Lung (tissue), 12 donors: ENCODE measurements around the gene COBL. TPM values are rescaled to one million over a fixed set of nuclear protein-coding genes. Genes with fewer than 3 reads are reported as not detected.

Experiments used
- ATAC-seq: fragments of 200-7000 bp; cut with Tn5 transposase; one replicate; pipeline ENCODE4 v1.9.1; 2020; ENCODE audit warnings: moderate number of reproducible peaks; ENCODE audit not compliant: insufficient read depth, low FRiP score
- DNase-seq, 3 donors: peaks; one replicate each; pipeline ENCODE4 v3.0.0-alpha.2; 2013 to 2017
- H3K27ac ChIP-seq, 2 donors: one replicate each; pipeline ENCODE4 v1.5.1; 2013; ENCODE audit warnings: mild to moderate bottlenecking in 2 of 2, moderate library complexity in 2 of 2, control low read depth in 1 of 2, inconsistent platforms in 1 of 2, low read depth in 1 of 2, low read length in 1 of 2
- H3K27me3 ChIP-seq, 3 donors: one replicate each; pipeline ENCODE4 v1.5.1; 2013; ENCODE audit warnings: low read length in 2 of 3; ENCODE audit not compliant: control insufficient read depth in 3 of 3, insufficient read depth in 3 of 3
- H3K36me3 ChIP-seq, 4 donors: one replicate each; pipeline ENCODE4 v1.5.1; 2013; ENCODE audit warnings: low read length in 4 of 4, mild to moderate bottlenecking in 1 of 4, moderate library complexity in 1 of 4; ENCODE audit not compliant: control insufficient read depth in 4 of 4, insufficient read depth in 4 of 4
- H3K4me1 ChIP-seq, 5 donors: one replicate each; pipeline ENCODE4 v1.5.1; 2013; ENCODE audit warnings: low read length in 5 of 5, mild to moderate bottlenecking in 2 of 5, moderate library complexity in 1 of 5; ENCODE audit not compliant: control insufficient read depth in 5 of 5, insufficient read depth in 5 of 5
- H3K4me3 ChIP-seq: one replicate; pipeline ENCODE4 v1.5.1; 2013; ENCODE audit warnings: mild to moderate bottlenecking, control low read depth, moderate library complexity
- H3K9ac ChIP-seq, 2 donors: one replicate each; pipeline ENCODE4 v1.5.1; 2013; ENCODE audit warnings: low read length in 2 of 2, control low read depth in 1 of 2; ENCODE audit not compliant: insufficient read depth in 1 of 2
- H3K9me3 ChIP-seq, 4 donors: one replicate each; pipeline ENCODE4 v1.5.1; 2013; ENCODE audit warnings: low read length in 3 of 4, mild to moderate bottlenecking in 1 of 4, moderate library complexity in 1 of 4; ENCODE audit not compliant: control insufficient read depth in 4 of 4, insufficient read depth in 3 of 4
- WGBS, 2 donors: extraction: QIAGEN DNeasy Blood & Tissue Kit; methylation state at CpG; one replicate each; pipeline ENCODE4 v1.1.7; 2013; 5-methylcytosine and 5-hydroxymethylcytosine counted together
- polyA plus RNA-seq, 2 donors: library from polyadenylated mRNA; stranded (reverse); fragments of 200-250 nt; gene quantifications; one replicate each; pipeline ENCODE4 v1.2.1, GENCODE V29; 2013
- total RNA-seq, 2 donors: library from RNA; depleted of rRNA in 1 of 2; stranded (reverse); fragments of >200 nt in 1 of 2; gene quantifications; one replicate each; pipeline ENCODE4 v1.2.1, GENCODE V29; 2014 to 2021
- TF ChIP-seq, protein P1 (sequence below): IDR thresholded peaks from 2 replicates; pipeline ENCODE4 v1.5.1; 2012; ENCODE audit warnings: mild to moderate bottlenecking; ENCODE audit errors: control extremely low read depth, extremely low read depth
- donor health status: control.
- donor health status: control.
- donor health status: Bipolar disorder and iron deficiency.
- donor health status: healthy.
- donor health status: DM: yes; HTN: yes; CAD: no.

Gene COBL
- total and polyA plus RNA-seq, 4 donors: 6.3 to 38.1 (median 15.0) TPM

DNA sequence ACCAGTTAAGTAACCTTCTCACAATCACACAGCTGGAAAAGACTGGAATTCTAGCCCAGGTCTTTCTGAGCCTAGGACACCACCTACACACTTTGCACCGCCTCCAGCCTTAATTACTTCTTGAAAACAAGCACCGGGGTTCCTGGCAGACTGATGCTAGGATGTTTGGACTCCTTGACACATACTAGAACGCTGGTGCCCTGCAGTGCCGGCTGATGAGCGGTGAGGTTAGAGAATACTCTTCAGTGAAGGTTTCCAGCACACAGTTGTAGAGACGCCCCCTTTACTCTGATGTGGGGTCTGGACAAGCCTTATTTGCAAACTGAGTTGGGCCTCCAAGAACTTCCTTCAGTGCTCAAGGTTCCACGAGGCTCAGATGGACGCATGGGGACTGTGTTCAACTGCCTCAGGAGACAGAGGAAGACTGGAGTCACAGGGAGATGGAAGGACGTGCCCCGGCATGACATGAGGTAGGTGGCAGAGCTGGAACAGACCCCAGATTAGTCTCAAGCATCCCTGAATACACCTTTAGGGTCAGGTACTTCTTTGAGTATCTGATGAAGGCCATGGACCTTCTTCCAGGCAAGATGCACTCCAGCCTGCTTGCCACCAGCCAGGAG lies 89.6 kb downstream of the COBL start:
- peaks cover 0 to 30% (median 16%) of the 10 kb centered on the region in 5 donors for H3K4me1 ChIP-seq
- H3K27me3 ChIP-seq: no peaks in the 10 kb centered on the region
- no peak for ATAC-seq
- no peaks in the 10 kb centered on the region for H3K36me3 ChIP-seq
- 82 to 90% methylated on average over 10 of the region's 10 CpGs for WGBS, 2 donors
- peaks cover 0 to 2% (median 0%) of the 10 kb centered on the region in 4 donors for H3K9me3 ChIP-seq
- no peak overlapping the region for H3K4me3 ChIP-seq
- TF ChIP-seq, protein P1, sequence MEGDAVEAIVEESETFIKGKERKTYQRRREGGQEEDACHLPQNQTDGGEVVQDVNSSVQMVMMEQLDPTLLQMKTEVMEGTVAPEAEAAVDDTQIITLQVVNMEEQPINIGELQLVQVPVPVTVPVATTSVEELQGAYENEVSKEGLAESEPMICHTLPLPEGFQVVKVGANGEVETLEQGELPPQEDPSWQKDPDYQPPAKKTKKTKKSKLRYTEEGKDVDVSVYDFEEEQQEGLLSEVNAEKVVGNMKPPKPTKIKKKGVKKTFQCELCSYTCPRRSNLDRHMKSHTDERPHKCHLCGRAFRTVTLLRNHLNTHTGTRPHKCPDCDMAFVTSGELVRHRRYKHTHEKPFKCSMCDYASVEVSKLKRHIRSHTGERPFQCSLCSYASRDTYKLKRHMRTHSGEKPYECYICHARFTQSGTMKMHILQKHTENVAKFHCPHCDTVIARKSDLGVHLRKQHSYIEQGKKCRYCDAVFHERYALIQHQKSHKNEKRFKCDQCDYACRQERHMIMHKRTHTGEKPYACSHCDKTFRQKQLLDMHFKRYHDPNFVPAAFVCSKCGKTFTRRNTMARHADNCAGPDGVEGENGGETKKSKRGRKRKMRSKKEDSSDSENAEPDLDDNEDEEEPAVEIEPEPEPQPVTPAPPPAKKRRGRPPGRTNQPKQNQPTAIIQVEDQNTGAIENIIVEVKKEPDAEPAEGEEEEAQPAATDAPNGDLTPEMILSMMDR: no peak
- H3K9ac ChIP-seq: no peak overlapping the region
- peak overlapping the region in 1 of 2 donors; percentile 37 for H3K27ac ChIP-seq
- DNase-seq: no peak

DNA sequence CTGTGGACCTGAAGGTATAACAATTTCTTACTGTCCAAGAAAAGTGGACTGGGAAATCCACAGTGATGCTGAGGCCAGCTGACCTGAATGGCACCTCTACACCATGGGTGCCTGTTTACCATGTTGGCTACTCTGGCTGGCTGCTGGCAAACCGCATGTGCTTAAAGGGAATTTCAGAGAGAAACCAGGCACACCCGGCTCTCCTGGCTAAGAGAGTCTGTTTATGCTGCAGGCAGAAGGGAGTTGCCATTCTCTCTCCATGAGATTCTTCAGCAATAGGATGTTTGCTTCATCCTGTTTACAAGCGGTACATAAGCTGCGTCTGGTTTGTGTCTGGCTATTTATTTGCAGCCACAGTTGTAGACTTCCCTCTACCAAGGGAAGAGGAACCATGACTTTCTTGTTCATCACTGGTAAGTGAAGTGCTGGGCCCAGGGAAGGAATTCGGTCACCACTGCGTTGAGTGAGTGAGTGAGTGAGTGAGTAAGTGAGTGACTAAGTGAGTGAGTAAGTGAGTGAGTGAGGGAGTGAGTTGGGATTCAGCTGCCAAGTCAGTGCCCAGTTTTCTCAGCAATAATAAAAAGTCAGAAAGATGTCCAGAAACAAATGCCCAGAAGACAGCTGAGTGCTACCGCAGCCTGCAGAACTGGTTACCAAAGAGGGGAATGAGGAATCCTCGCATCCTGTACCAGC lies 90.4 kb downstream of the COBL start:
- Histone ChIP-seq H3K36me3 (no peaks in the 10 kb centered on the region), H3K9ac (no peak overlapping the region), H3K4me1 (peaks cover 0 to 30% (median 16%) of the 10 kb centered on the region in 5 donors), H3K4me3 (no peak overlapping the region), H3K27me3 (no peaks in the 10 kb centered on the region), H3K9me3 (peaks cover 0 to 2% (median 0%) of the 10 kb centered on the region in 4 donors), H3K27ac (peak overlapping the region; percentile 28 to 51)
- ATAC-seq: no peak
- TF ChIP-seq, protein P1: no peak
- peak in 1 of 3 donors; percentile 30 for DNase-seq
- WGBS, 2 donors: 57 to 60% methylated on average over 8 of the region's 8 CpGs

DNA sequence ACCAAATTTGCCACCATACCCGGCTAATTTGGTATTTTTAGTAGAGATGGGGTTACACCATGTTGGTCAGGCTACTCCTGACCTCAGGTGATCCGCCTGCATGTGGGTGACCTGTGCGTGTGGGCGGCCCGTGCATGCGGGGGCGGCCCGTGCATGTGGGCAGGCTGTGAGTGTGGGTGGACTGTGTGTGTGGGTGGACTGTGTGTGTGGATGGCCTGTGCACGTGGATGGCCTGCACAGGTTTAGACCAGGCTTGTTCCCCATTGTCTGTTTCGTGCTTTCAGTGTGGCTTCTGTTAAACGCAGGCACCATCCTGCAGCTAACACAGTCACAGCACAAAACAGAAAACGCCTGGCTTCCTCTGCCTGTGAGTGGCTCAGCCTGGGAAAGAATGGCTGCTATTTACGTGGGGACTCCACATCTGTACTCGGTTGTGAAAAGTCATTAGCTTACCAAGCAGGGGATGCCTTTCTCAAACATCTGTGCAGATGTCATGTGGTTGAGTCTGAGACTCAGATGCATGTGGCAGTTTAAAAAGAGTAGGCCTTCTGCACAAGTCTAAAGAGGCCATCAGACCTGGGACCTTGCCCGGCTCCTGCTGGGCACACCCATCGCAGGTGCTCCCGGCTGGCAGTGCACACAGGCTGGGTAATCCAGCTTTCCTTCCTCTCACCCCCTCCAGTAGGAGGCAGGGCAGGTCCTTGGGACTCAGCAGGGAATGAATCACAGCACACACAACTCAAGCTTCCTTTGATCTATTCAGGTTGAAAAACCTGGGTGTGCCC lies 91.6 kb downstream of the COBL start:
- peaks cover 0 to 2% (median 0%) of the 10 kb centered on the region in 4 donors for H3K9me3 ChIP-seq
- 79 to 85% methylated on average over 17 of the region's 17 CpGs for WGBS, 2 donors
- TF ChIP-seq, protein P1: no peak
- no peaks in the 10 kb centered on the region for H3K36me3 ChIP-seq
- no peak overlapping the region for H3K9ac ChIP-seq
- peaks cover 0 to 30% (median 16%) of the 10 kb centered on the region in 5 donors for H3K4me1 ChIP-seq
- peak in 1 of 3 donors; percentile 25 for DNase-seq
- peak overlapping the region in 1 of 2 donors; percentile 15 for H3K27ac ChIP-seq
- peak; percentile 75 for ATAC-seq
- H3K27me3 ChIP-seq: no peaks in the 10 kb centered on the region
- H3K4me3 ChIP-seq: no peak overlapping the region
